UCSD-AML1 (cell line): ENCODE results near the gene ZNF423.

Source experiments
- DNase-seq: peaks from one replicate; lab custom pipeline; 2025; ENCODE audit not compliant: unreplicated experiment; lab: John Stamatoyannopoulos, UW

The ZNF423 gene

DNA sequence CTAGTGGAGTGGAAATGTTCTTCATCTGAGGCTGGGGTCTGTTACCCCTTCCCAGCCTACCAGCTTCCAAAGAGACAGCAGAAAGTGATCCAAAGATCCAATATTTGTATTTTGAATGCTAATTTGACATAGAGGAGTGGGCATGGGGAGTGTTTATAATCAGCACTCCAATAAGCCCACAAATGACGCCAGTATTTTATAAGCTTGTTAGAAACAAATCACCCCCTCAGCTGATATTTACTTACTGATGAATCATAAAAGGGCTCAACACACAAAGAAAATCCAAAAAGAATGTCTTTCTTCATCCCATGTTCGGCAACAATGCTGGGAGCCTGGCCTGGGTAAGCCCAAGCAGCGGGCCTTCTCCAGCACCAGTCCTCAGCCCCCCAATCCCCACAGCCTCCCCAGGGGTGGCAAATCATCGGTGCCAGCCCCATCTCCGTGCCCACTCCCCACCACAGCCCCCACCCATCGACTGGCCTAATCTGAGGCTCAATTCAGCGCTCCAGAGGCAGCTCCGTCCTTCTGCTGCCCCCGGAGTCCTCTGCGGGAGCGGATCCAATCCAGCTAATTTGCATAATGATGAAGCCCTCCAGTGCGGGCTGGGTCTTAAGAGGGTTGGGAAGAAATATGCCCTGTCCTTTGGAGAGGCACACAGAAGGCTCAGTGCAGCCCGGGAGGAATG, 312.8 kb downstream of the ZNF423 start:
- DNase-seq: no peak

GRCh38 chr16:49542391-49542891, 313.5 kb downstream of the ZNF423 start:
- no peak for DNase-seq

- DNase-seq: no peak
Measured at GRCh38 chr16:49540836-49541235, 315.1 kb downstream of the ZNF423 start.

GRCh38 chr16:49539758-49540157, 316.2 kb downstream of the ZNF423 start:
- DNase-seq: no peak

DNA sequence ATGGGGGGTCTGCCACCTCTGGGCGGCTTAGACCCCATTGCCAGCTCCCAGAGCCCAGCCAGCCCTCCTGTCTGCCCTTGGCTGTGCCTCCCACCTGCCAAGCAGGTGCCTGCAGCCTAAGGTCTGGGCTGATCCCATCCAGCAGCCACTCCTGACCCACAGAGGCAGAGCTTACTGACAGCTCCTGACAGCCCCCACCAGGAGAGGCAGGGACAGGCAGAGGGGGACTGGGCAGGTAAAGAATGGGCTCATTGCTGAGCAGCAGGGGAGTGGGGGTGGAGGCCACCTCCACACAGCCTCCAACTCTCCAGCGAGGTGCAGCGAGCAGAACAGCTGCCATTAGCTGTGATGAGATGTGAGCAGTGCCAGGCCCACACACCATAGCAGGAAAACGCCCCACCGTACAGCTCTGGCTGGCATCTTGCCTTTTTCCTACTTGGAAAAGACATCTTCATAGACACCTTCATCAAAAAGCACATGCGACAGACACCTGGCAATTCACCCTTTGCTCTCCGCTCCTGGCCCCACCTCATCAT, 317.9 kb downstream of the ZNF423 start:
- DNase-seq: no peak

- no peak for DNase-seq
Measured at GRCh38 chr16:49534901-49535610, 320.9 kb downstream of the ZNF423 start.

DNA sequence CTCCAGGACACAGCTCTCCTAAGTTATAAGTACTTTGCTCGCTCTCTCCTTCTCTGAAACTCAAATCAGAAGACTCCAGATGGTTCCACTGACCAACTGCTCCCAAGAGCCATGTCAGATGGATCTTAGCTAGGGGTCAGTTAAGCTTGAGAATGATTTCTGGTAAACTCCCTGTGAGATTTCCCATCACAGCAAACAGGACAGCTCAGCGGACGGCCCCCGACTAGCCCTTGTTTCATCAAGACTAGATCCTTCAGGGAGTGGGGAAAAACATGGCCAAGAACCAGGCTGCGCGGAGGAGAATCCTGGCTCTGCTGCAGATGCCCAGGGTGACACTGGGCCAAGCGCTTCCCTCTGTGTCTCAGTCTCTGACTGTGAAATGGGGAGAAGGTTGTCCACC, 322.5 kb downstream of the ZNF423 start:
- DNase-seq: no peak

- DNase-seq: no peak
Measured at GRCh38 chr16:49532873-49533272, 323.0 kb downstream of the ZNF423 start.

- no peak for DNase-seq
Measured at GRCh38 chr16:49531931-49532840, 323.7 kb downstream of the ZNF423 start.

DNA sequence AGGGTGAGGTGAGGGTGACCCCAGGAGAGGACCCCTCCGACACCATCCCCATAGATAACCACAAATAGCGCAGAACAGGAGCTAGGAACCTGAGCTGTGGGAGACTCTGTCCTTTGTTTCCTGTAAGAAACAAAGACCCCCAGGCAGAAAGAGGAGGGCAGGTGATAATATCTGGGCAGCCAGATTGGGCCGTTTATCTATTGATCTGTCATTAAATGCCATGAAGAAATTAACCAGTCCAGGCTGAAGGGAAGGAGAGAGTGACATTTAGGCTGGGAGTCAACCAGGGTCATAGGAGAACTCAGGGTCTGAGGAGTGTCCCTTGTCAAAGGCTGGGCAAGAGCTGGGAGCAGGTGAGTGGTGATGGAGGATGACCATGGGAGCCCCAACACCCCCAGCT, 324.5 kb downstream of the ZNF423 start:
- no peak for DNase-seq

GRCh38 chr16:49530427-49530970, 325.4 kb downstream of the ZNF423 start:
- peak; percentile 77 for DNase-seq

- no peak for DNase-seq
Measured at GRCh38 chr16:49529411-49530045, 326.4 kb downstream of the ZNF423 start.

GRCh38 chr16:49528866-49529288, 327.0 kb downstream of the ZNF423 start:
- DNase-seq: no peak

DNA sequence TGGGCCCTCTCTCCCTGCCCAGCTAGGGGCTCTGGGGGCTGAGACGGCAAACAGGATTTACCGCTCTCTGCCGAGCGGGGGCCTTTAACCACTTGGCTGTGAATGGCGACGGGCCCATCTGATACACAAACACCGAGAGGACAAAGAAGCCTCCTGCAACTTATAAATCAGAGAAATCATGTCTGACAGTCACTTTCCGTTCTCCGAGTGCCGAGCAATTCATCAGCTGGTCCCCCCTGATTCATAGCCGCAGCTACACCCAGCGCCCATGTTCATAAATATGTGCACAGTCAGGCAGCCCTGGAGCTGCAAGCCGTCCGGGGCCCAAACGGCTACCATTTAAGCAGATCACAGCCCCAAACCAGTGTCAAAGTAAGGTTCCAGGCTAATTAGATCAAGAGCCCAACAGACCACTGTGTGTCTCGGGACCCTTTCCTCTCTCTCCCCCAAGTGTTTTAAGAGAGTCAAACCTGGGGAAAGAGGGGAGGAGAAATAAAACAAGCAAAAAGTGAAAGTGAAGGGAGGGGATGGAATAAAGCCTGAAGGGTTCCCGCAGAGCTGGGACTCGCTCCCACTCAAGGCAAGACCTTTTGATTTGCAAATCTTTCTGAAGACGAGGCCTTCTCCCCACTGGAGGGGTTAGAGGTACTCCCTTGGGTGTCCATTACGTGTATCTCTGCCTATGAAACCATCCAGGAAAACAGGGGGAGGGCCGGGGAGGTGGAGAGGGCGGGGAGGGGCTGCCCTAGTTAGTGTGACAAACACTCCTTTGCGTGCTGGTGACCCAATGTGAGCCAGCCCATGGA, 327.6 kb downstream of the ZNF423 start:
- no peak for DNase-seq

GRCh38 chr16:49527611-49528010, 328.3 kb downstream of the ZNF423 start:
- no peak for DNase-seq

DNA sequence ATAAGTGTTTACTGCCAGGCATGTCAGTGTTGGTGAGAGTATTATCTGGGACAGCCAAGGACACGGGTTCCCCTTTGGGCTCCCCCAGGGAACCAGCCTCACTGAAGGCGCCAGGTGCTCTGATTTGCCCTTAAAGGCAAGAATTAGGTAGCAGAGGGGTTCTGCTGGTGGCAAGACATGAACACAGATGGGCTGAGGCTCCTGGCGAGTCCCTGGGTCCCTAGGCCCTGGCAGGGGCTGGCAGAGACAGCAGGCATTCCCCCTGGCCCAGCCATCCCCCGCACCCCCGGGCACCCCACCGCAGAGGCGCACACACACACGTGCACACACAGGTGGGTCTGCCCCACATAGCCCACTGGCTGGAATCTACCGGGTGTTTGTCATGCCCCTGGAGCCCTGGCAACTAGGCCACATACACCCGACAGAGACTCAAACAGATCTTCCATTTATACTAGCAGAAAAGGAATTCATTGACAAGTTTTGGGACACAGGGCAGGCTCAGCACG, 329.0 kb downstream of the ZNF423 start:
- DNase-seq: no peak

GRCh38 chr16:49524947-49525315, 331.0 kb downstream of the ZNF423 start:
- DNase-seq: no peak

DNA sequence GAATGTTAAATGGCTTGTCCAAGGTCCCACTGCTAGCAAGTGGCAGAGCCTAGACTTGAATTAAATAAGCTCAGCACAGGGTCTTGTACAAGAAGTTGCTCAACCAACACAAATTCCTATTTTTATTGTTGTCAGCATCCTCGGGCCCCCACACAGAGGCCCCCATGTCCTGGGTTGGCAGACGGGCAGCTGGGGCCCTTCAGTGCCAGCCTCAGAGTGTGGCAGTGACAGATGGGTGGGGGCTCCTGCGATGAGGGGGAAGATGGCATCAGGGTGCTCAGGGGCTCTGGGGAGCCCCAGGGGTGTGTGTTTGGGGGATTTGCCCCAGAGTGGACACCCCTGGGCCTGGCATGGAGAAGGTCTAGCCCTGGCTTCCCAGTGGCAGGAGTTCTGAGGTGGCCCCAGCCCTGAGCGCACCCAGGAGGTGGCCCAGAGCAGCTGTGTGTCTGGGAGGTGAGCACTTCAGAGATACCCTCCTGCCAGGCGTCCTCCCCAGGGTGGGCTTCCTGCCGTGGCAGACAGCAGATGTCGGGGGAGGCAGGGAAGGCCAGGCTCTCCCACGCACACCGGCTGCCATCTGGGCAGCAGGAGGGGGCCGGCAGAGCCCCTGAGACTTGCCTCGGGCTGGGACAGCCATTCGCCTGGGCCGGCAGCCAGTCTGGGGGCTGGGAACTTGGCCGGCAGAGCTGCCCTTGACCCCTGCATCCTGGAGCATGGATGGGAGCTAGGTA, 331.5 kb downstream of the ZNF423 start:
- DNase-seq: no peak
